HG02943 (cell line): ENCODE results near the gene RACGAP1.
"Not testable (repeated sequence)": the region's sequence is repeated elsewhere in the genome, so short reads cannot be mapped to it uniquely, and the experiment has no call there.

Source experiments
- ATAC-seq: cut with Tn5 transposase; IDR thresholded peaks from one replicate; pipeline ENCODE4 v1.9.1; 2021; ENCODE audit warnings: mild to moderate bottlenecking, low read depth, moderate library complexity; ENCODE audit not compliant: unreplicated experiment

RACGAP1 gene

GRCh38 chr12:50003595-50003994, 21.7 kb downstream of the RACGAP1 start:
- no peak for ATAC-seq

- no peak for ATAC-seq
Observed at GRCh38 chr12:49998453-49998852, 26.8 kb downstream of the RACGAP1 start.

GRCh38 chr12:49990273-49990672, 35.0 kb downstream of the RACGAP1 start:
- no peak for ATAC-seq

- ATAC-seq = not testable (repeated sequence)
Observed at GRCh38 chr12:49989400-49989799, 35.9 kb downstream of the RACGAP1 start.

- no peak for ATAC-seq
Observed at GRCh38 chr12:49987625-49988303, 37.5 kb downstream of the RACGAP1 start.

GRCh38 chr12:49986476-49986875, 38.8 kb downstream of the RACGAP1 start:
- ATAC-seq = not testable (repeated sequence)

GRCh38 chr12:49985981-49986380, 39.3 kb downstream of the RACGAP1 start:
- ATAC-seq = no peak

- no peak for ATAC-seq
Observed at GRCh38 chr12:49984476-49985359, 40.6 kb downstream of the RACGAP1 start.

- no peak for ATAC-seq
Observed at GRCh38 chr12:49983892-49984291, 41.4 kb downstream of the RACGAP1 start.

GRCh38 chr12:49982246-49983087, 42.8 kb downstream of the RACGAP1 start:
- no peak for ATAC-seq

- ATAC-seq = no peak
Observed at GRCh38 chr12:49980501-49981349, 44.6 kb downstream of the RACGAP1 start.

- ATAC-seq = no peak
Observed at GRCh38 chr12:49979791-49980190, 45.5 kb downstream of the RACGAP1 start.

GRCh38 chr12:49979016-49979586, 46.2 kb downstream of the RACGAP1 start:
- no peak for ATAC-seq

- no peak for ATAC-seq
Observed at GRCh38 chr12:49978125-49978524, 47.2 kb downstream of the RACGAP1 start.

- ATAC-seq = no peak
Observed at GRCh38 chr12:49976557-49976956, 48.7 kb downstream of the RACGAP1 start.

GRCh38 chr12:49975318-49975761, 50.0 kb downstream of the RACGAP1 start:
- no peak for ATAC-seq

GRCh38 chr12:49974677-49975317, 50.5 kb downstream of the RACGAP1 start:
- no peak for ATAC-seq

- ATAC-seq = no peak
Observed at GRCh38 chr12:49974231-49974675, 51.0 kb downstream of the RACGAP1 start.

GRCh38 chr12:49973361-49973830, 51.9 kb downstream of the RACGAP1 start:
- ATAC-seq = no peak
